ENCODE data around the gene S100A14. TPM values are rescaled to one million over a fixed set of nuclear protein-coding genes. Genes with fewer than 3 reads are reported as not detected.

S100A14 gene
- total and polyA plus RNA-seq, 12 donors: 0.32 to 2.2 (median 0.88) TPM; not detected in 7

DNA sequence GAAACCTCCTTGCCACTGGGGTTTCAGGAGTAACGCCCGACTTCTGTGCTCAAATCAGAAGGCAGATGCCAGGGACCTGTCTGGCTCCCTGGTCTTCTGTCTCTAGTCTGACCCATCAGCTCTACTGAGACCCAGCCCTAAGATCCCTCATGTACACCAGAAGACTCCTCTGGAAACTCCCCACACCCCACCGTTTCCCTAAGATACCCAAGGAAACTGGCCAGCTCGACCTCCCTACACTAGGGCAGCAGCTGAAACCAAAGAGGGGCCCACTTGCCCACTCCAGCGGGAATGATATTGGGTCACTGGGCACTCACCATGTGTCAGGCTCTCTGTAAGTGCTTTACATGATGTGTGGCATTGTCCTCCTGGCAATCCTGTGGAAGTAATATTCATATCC, 2.7 kb downstream of the S100A14 start:
- 81 to 91% (median 85%) methylated on average over 4 to 5 of the region's 5 CpGs for WGBS, 4 donors
- Histone ChIP-seq H3K4me1 (replicated peaks in 1 of 2) (peaks cover 0 to 27% of the 10 kb centered on the region in 2 donors), H3K27me3 (no peaks in the 10 kb centered on the region), H3K9me3 (replicated peaks in 1 of 3) (no peaks in the 10 kb centered on the region), H3K36me3 (replicated peaks in 1 of 2) (no peaks in the 10 kb centered on the region), H3K4me3 (no peak overlapping the region), H3K27ac (peak overlapping the region in 3 of 5 donors; percentile 37 to 85 (median 78))
- DNase-seq: no peak
- intact Hi-C loops (cut with DNase I): no loop called here
- TF ChIP-seq CTCF (IDR thresholded peaks at IDR 0.05) (no peak), POLR2A (IDR thresholded peaks at IDR 0.05) (no peak)

- WGBS, 4 donors: 59 to 89% (median 70%) methylated on average over 3 to 9 of the region's 9 CpGs
- intact Hi-C loops (cut with DNase I): no loop called here
- TF ChIP-seq CTCF (IDR thresholded peaks at IDR 0.05) (no peak), POLR2A (IDR thresholded peaks at IDR 0.05) (peak in 1 of 2 donors; percentile 63)
- no peaks in the 10 kb centered on the region for H3K9me3 ChIP-seq (replicated peaks in 1 of 3)
- no peaks in the 10 kb centered on the region for H3K36me3 ChIP-seq (replicated peaks in 1 of 2)
- no peaks in the 10 kb centered on the region for H3K27me3 ChIP-seq
- H3K4me1 ChIP-seq (replicated peaks in 1 of 2): peaks cover 0 to 27% of the 10 kb centered on the region in 2 donors
- DNase-seq: peak; percentile 56 to 84 (median 73)
- peak within 1 kb of the TSS in 2 of 4 donors; percentile 33 to 56 for H3K4me3 ChIP-seq
- peak within 1 kb of the TSS in 4 of 5 donors; percentile 44 to 85 (median 62) for H3K27ac ChIP-seq
These were observed 3.3 kb downstream of the S100A14 start, which contains the start of gene S100A16 for GRCh38 chr1:153612755-153613331. S100A16 (minus strand) TSS chr1:153613137; CDS start chr1:153608151, 4,986 bp downstream.

DNA sequence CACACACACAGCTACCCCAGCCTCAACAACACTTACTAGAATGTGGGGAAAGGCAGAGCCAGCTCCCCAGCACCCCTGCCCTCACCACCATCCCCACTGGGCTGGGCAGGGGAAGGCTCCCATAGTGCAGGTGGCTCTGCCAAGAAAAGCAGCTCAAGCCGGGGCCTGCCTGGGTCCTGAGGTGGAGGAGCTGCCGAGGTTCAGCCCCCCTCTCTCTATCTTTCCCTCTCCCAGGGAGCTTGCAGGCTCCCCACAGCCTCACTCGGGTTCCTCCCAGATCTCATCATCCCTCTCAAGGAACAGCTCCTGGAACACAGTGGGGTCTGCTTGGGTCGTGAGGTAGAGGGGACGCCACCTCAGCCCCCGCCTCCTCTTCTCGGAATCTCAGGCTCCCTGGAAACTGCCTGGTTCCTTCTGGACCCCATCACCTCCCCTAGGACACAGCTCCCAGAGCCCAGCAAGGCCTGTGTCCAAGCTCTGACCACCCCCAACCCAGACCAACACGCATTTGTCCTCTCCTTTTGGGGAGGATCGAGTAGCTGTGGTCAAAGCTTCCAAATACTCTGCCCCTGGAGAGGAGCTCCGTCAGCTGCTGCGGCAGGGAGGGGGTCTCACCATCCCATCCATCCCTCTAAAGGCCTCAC, 3.9 kb downstream of the S100A14 start:
- peaks cover 0 to 3% of the 10 kb centered on the region in 2 donors for H3K36me3 ChIP-seq (replicated peaks in 1 of 2)
- peaks cover 0 to 27% of the 10 kb centered on the region in 2 donors for H3K4me1 ChIP-seq (replicated peaks in 1 of 2)
- no peak for DNase-seq
- H3K9me3 ChIP-seq (replicated peaks in 1 of 3): no peaks in the 10 kb centered on the region
- intact Hi-C loops (cut with DNase I): no loop called here
- no peak for TF ChIP-seq CTCF (IDR thresholded peaks at IDR 0.05)
- TF ChIP-seq POLR2A (IDR thresholded peaks at IDR 0.05): no peak
- peak overlapping the region in 4 of 5 donors; percentile 44 to 85 (median 62) for H3K27ac ChIP-seq
- 54 to 72% (median 63%) methylated on average over 10 to 11 of the region's 11 CpGs for WGBS, 4 donors
- no peaks in the 10 kb centered on the region for H3K27me3 ChIP-seq
- peak overlapping the region in 2 of 4 donors; percentile 33 to 56 for H3K4me3 ChIP-seq

DNA sequence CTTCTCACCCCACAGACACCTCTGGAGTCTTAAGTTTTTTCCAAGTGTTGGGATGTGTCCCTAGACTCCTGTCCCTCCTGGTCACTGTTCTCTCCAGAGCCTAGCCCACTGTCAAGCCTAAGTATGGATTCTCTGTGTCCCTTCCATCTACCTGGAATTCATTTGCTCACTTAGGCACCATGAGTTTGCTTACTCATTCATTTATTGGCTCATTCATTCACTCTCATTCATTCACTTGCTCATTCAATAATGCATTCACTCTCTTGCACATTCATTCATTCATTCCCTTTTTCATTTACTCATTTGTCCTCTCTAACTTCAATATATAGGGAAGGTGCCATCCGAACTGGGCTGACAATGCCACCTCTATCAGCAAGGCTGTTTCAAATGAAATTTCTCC, 4.8 kb downstream of the S100A14 start:
- intact Hi-C loops (cut with DNase I): no loop called here
- Histone ChIP-seq H3K4me1 (replicated peaks in 1 of 2) (peaks cover 0 to 27% of the 10 kb centered on the region in 2 donors), H3K9me3 (replicated peaks in 1 of 3) (no peaks in the 10 kb centered on the region), H3K27me3 (no peaks in the 10 kb centered on the region), H3K36me3 (replicated peaks in 1 of 2) (peaks cover 0 to 12% of the 10 kb centered on the region in 2 donors), H3K27ac (peak overlapping the region in 2 of 5 donors; percentile 13 to 93), H3K4me3 (peak overlapping the region in 1 of 4 donors; percentile 56)
- TF ChIP-seq POLR2A (IDR thresholded peaks at IDR 0.05) (no peak), CTCF (IDR thresholded peaks at IDR 0.05) (no peak)
- DNase-seq: no peak
- WGBS, 4 donors: 70 to 85% (median 73%) methylated on average over 1 of the region's 1 CpG

All from adrenal gland (tissue), 12 donors.